Stimulated activated CD8-positive, alpha-beta memory T cell treated with anti-CD3 and anti-CD28 coated beads, Interleukin-7, amount 100 ng/mL, for 4 hours (primary cell): ENCODE measurements around the gene FAF1.
"Not testable (repeated sequence)": the region's sequence is repeated elsewhere in the genome, so short reads cannot be mapped to it uniquely, and the experiment has no call there.

Source experiments
- DNase-seq, 2 donors: peaks; one replicate each; pipeline ENCODE4 v3.0.0-alpha.2; 2020; ENCODE audit warnings: low read depth in 2 of 2

FAF1 gene

DNA sequence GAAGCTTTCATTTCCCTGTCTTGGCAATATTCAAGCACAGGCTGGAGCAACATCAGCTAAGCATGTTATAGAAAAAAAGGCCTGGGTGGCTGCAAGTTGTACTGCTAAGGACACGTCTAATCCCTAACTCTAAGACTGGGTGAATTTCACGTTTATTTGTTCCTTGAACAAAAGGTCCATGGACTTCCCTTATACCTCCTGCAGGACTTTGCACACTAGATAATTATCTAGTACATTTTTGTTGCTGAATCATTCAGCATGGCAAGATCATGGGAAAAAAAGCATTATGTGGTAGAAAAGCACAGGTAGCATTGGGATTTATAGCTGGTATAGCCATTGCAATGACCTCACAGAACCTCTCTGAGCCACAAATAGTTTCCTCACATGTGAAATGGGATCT lies 406.1 kb downstream of the FAF1 start:
- no peak for DNase-seq

DNA sequence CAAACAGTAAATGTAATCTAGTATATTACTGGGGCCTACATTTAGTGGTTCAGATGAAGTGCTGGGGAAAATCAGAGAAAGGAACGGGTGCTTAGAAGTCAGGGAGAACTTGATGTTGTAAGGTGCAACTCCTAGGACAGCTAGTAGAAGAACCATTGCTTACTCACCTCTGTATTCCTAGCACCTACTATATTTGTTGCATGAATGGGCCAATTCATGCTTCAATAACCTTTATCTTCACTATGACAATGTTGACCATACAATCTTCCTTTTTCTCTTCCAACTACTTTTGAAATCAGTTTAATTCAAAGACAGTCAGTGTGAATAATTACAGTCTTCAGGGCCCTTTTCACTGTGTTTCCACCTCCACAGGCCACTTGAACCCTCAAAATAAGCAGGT lies 411.8 kb downstream of the FAF1 start:
- DNase-seq, result no peak

DNA sequence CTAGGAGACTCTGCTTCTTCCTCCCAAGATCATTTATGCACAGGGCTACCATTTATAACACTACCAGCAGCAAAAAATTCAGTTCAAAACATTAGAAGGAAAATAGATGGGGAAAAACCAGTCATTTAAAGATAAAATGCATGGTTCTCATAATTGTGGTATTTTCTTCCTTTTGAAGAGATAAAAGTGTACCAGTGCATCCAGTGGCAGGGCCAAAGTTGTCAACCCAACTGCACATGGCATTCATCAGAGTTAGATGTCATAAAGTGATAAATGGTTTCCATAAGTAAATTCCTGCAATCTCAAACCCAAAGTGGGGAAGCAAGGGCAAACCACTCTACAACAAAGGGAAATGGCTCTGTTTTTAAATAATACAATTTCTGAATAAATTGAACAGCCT lies 417.7 kb downstream of the FAF1 start:
- DNase-seq, result no peak

DNA sequence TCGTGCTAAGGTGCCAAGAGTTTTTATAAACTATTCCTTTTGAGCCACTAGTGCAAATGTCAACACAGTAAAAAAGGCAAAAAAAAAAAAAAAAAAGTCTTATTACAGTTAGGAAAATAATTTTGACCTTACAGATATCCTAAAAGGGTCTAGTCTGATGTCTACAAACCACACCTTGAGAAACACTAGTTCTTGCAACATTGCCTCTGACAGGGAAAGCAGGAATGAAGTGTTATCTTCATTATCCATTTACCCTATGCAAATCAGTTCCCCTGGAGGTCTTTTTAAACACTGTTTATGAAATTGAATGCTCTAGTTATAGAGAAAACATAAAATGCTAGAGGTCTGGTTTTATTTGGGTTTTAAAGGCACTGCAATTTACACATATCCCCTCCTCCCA lies 421.6 kb downstream of the FAF1 start:
- DNase-seq, result no peak

DNA sequence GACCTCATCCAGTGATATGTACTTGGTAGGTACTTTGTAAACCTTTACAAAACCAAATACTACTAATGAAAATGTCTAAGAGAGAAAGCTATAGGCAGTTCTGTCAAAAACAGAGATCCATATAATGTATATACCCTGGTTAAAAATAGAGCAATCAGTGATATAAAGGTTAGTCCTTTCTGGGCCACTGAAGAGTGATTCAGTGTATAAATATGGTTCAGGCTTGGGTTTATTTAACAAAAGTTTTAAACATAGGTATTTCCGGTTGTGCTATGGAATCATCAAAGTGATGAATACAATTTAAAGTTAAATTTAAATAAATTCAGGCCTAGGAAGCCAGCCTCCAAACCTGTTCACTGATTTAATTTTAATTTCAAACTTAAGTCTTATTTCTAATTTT lies 428.5 kb downstream of the FAF1 start:
- no peak for DNase-seq

DNA sequence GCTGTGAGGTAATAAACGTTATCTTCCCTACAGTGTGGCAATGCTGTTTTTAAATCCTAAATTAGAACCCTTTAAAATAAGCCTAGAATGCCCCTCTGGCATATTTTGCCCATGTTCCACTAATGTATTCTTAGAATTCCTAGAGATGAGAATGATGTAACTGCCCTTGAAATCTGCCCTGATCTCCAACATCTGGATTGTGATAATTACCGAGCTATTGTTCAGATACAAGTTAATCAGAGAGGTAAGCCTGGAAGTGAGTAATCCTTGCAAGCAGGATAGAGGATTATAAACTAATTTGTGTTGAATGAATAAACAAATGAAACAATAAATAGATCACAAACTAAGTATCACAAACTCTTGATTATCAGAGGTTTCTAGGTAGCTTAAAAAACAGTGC lies 429.0 kb downstream of the FAF1 start:
- DNase-seq, result no peak

DNA sequence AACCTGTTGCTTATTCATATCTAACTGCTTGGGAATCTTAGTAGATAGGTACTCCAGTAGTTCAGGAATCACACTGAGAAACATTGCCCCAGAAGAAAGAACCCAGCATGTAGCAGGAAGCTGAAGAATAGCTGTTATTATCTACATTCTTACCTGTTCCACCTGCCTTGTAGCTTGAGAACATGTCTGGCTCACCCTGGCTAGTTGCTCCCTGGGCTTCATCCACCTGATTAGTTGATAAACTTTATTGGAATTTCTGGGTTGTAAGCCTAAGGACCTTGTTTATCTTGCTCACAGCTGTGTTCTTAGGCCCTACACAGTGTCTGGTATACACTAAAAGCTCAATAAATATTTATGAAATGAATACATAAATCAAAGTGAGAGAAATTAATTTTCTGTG lies 430.6 kb downstream of the FAF1 start:
- DNase-seq, result no peak

DNA sequence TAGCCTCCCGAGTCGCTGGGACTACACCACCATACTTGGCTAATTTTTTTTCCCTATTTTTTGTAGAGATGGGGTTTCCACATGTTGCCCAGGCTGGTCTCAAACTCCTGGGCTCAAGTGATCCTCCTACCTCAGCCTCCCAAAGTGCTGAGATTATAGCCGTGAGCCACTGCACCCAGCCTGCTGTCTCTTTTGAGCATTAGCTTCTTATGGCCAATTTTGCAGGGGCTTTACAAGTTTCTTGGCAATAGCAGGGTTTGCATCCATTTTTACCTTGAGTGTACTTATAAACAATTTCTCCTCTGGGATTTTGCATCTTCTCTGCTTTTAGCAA lies 432.1 kb downstream of the FAF1 start:
- not testable (repeated sequence) for DNase-seq

DNA sequence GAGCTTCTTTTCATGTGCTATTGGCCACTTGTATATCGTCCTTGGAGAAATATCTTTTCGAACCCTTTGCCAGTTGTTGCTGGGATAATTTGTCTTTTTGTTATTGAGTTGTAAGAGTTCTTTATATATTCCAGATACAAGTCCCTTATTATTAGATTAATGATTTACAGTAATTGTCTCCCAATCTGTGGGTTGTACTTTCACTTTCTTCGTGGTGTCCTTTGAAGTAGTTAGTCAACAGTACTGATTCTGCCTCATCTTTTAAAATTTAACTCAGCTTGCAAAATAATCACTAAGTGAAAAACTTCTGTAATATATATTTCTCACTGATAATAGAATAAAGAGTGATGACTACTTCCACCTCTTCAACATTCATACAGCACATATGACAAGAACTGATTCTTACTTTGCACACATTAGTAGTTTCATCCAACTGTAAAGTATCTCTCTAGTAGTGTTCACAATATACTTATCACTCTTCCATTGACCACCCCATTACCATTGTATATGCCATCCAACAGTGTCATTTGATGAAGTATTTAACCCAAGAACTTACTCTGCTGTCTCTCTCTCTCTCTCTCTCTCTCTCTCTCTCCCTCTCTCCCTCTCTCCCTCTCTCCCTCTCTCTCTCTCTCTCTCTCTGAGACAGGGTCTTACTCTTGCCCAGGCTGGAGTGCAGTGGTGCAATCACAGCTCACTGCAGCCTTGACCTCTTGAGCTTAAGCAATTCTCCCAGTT lies 432.6 kb downstream of the FAF1 start:
- DNase-seq, result no peak

DNA sequence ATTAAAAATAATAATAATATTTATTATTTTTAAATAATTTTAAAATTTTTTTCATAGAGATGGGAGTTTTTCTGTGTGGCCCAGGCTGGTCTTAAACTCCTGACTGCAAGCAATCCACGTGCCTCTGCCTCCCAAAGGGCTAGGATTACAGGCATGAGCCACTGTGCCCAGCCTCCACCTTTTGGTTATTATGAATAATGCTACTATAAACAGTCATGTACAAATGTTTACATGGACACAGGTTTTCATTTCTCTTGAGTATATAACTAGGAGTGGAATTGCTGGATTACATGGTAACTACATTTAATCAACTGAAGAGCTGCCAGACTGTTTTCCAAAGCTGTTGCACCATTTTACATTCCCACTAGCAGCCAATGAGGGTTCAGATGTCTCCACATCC lies 433.6 kb downstream of the FAF1 start:
- DNase-seq, result no peak

DNA sequence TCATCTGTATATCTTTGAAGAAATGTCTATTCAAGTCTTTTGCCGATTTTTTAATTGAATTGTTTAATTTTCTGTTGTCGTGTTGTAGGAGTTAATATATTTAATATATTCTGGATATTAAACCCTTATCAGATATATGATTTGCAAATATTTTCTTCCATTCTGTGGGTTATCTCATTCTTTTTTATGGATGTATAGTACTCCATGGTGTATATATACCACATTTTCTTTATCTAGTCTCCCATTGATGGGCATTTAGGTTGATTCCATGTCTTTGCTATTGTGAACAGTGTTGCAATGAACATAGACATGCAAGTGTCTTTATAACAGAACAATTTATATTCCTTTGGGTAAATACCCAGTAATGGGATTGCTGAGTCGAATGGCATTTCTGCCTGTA lies 436.5 kb downstream of the FAF1 start:
- no peak for DNase-seq

DNA sequence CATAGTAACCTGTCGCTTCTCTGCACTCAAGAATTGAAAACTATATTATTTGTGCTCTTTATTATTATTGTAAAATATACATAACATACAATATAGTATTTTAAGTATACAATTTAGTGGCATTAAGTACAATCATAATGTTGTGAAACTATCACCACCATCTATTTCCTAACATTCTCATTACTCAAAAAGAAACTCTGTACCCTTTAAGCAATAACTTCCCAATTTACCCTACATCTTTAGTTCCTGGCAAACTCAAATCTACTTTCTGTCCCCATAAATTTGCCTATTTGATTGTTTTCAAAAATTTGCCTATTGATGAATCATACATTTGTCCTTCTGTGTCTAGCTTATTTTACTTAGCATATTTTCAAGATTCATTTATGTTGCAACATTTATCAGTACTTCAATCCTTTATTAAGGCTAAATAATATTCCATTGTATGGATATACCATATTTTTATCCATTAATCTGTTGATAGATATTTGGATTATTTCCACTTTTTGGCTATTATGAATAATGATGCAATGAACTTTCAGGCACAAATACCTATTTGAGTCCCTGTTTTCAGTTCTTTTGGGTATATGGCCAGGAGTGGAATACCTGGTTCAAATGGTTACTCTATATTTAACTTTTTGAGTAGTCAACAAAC lies 437.2 kb downstream of the FAF1 start:
- DNase-seq, result no peak

DNA sequence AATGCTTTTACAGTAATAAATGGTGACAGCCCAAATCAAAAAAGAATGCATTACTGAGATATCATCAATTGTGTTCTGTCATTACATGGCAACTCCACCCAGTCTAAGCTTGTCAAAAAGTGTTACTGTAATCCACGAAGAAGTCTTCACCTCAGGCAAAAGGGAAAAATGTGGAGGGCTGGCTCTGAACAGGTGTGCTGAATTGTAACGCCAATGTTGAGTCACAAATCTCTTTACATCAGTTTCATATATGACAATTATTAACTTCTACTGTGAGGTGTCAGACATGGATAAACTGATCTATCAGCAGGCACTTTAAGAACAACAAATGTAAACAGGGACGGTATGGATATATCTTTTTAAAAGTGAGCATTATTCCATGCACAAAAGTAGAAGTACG lies 438.4 kb downstream of the FAF1 start:
- no peak for DNase-seq

DNA sequence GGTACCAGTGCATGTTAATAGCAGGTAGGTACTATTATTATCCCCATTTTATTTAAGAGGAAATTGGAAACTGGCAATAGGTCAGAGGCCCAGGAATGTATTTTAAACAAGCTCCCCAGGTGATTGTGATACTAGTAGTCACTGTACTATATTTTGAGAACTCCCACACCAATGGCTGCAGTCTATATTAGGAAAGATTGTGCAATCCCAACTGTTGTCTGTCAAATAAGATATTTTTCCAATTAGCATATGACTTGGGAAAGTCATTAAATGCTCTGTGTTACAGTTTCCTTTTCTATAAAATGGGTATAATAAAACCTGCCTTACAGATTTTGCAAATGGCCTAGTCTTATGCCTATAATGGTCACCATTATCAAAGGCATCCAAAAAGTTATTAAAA lies 442.6 kb downstream of the FAF1 start:
- DNase-seq, result no peak

DNA sequence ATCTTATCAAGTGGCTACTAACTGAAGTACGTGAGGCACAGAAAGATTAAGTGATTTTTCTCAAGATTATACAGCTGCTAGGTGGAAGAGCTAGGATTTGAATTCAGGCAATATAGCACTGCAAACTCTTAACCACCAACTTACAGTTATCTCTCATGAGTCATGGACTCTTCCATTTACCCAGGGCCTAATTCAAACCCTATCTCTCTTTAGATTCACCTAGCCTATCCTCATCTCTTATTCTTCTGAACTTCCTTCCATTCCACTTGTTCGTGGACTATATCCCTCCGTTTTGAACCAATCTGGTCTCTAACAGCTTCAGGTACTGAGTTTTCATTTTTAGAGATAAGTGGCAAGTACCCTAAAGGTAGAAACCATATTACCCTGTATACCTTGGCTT lies 444.0 kb downstream of the FAF1 start:
- no peak for DNase-seq

DNA sequence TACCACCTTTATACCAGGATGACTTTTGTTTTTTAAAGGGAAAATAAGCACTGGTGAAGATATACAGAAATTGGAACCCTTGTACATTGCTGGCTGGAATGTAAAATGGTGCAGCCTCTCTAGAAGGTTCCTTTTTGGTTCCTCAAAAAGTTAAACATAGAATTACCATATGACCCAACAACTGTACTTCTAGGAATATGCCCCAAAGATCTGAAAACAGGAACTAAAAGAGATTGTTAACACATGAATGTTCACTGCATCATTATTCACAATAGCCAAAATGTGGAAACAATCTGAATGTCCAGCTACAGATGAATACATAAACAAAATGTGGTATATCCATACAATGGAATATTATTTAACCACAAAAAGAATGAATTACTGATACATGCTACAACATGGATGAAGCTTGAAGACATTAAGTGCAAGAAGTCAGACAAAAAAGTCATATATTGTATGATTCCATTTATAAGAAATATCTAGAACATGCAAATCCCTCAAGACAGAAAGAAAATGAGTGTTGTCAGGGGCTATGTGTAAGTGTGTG lies 452.0 kb downstream of the FAF1 start:
- no peak for DNase-seq

DNA sequence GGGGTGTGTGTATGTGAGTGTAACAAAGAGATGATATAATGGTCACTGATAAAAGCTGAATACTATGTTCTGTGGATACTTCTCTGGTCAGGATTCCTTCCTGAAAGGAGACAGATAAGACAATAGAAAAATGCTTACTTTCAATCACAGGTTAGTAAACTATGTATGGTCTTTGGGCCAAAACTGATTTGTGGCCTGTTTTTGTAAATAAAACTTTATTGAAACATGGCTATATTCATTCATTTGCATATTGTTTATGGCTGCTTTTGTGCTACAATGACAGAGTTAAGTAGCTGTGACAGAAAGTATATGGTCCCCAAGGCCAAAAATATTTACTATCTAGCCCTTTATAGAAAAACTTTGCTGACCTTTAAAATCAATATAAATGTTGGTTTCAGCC lies 454.6 kb downstream of the FAF1 start:
- no peak for DNase-seq

DNA sequence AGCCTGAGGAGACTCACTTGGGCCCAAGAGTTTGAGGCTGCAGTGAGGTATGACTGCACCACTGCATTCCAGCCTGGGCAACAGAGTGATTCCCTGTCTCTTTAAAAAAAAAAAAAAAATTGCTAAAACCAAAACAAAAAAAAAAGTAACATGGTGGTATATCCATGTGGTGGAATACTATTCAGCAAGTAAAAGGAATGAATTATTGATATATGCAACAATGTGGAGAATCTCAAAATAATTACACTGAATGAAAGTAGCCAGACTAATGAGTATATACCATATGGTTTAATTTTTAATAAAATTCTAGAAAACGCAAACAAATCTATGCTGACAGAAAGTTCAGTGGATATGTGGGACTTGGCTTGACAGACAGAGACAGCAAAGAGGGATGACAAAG lies 456.6 kb downstream of the FAF1 start:
- DNase-seq, result no peak

DNA sequence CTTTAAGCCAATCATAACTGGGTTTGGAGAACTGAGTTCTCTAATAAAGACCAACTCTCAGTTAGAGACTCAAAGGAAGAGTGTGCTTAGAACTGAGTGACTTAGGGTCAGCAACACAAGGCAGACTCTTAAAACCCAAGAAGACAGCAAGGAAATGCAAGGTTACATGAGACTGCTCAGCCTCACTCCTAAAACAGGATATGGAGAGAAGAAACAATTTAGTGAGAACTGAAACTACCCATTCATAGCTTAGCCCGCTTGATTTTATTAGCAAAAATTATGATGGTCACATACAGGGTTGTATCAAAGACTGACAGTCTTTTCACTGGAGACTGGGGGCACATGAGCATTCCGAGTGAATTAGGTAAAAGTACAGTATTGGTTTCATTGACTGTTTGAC lies 457.9 kb downstream of the FAF1 start:
- DNase-seq, result no peak

DNA sequence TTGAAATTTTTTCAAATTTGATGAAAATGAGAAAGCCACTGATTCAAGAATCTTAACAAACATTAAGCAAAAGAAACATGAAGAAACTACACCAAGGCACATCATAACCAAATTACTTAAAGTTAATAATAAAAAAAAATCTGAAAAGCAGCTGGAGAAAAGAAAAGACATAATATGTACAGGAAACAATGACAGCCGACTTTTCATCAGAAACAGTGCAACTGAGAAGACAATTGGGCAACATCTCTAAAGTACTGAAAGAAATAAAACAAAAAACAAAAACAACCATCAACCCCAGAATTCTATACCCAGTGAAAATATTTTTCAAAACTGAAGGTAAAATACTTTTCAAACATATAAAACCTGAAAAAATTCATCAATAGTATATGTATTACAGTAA lies 463.1 kb downstream of the FAF1 start:
- no peak for DNase-seq

DNA sequence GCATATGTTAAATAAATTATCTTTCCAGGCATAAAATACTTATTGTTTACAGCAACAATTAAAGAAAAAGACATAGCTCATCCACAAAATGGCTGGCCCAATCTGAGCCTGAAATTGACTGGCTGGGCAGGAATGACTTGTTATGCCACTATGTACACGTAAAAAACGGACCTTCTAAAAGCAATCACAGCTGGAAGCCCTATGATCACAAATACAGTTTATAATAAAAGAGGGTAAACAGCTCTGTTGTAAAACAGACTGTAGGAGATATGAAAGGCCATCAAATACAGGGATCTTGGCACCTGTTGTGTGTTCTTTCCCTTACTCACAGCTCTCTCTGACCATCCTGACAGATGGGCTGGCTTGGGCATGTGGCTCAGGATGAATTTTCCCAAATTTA lies 466.4 kb downstream of the FAF1 start:
- DNase-seq, result no peak

DNA sequence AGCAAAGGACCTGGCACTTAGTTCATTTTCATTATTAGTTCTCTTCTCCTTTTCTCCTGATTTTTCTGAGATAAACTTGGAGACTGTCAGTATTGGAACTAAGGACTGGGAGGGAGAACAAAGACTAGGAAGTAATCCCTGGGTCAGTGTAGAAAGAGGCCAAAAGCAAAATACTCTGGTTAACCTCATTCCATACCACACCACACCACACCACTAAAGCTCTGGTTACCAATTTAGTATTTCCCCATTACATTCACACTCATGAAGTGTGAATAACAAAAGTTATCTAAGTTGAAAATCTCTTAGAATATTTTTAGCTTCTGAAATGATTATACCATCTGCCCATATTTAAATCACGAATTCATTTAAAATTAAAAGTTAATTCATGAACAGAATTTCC lies 467.9 kb downstream of the FAF1 start:
- DNase-seq, result no peak

DNA sequence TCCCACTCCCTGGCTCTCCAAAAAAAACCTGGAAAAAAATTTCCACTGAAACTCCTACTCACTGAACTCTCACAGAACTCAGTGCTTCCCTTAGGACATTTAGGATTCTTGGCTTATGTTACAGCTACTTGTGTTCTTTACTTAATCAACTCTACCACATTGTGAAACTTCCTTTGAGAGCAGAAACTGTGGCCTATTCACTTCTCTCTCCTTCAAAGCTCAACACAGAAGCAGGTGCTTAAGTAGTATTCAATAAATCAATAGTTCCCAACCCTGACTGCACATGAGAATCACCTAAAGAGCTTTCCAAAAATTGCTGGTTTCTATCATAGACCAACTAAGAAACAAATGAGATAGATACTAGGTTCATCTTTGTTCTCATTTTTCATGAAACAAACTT lies 468.9 kb downstream of the FAF1 start:
- DNase-seq, result no peak

DNA sequence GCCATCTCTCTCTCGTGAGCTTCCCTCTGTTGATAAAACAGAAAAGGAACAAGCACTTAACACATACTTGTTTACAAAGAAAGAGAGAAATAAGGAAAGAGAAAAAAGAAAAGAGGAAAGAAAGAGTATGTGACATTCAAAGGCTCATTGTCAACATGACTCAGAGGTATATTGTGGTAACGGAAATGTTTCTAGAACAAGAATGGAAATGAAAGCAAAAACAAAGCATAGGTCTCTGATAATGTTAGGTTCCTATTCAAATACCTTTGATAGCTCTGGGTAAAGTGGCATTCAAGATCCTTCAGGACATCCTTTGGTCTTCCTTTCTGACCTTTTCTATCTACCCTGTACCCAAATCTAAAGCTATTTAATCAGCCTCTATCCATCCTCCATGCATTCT lies 469.4 kb downstream of the FAF1 start:
- no peak for DNase-seq
